ELR (cell line): Measurements from ENCODE around the gene ATXN1.

Experiments used
- DNase-seq: peaks from one replicate; pipeline ENCODE4 v3.0.0-alpha.2; 2015; ENCODE audit warnings: low read depth

The ATXN1 gene

DNA sequence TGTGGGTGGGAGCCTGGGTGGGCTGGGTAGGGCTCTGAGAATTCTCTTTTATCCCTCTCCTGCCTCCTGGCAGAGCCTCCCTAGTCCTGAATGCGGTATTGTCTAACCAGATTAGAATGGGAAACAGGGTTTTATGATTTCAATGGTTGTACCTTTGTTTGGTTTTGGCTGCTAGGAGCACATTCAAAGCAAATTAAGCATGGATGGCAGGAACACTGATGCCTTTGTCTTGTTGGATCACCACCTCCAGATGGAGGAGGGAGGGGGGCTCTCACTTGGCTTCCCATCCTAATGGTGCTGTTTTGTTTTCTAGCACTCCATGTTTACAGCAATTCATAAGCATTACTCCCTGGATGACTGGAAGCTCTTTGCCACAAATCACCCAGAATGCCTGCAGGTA is 511.3 kb downstream of the ATXN1 start:
- DNase-seq = no peak
